Glutamatergic neuron (in vitro differentiated cells): ENCODE data around the gene PYM1. TPM values are rescaled to one million over a fixed set of nuclear protein-coding genes. Genes with fewer than 3 reads are reported as not detected.

ENCODE experiments used
- DNase-seq: peaks from one replicate; pipeline ENCODE4 v3.0.0; 2022
- H3K27ac Mint-ChIP-seq: one replicate; pipeline ENCODE4 v1.8.0; 2020; ENCODE audit warnings: mild to moderate bottlenecking, mixed read lengths, inconsistent platforms; ENCODE audit not compliant: unreplicated experiment
- H3K27me3 Mint-ChIP-seq: one replicate; pipeline ENCODE4 v1.8.0; 2020; ENCODE audit warnings: mild to moderate bottlenecking, moderate library complexity, mixed read lengths, inconsistent platforms; ENCODE audit not compliant: unreplicated experiment
- H3K36me3 Mint-ChIP-seq: one replicate; pipeline ENCODE4 v1.8.0; 2020; ENCODE audit warnings: mild to moderate bottlenecking, mixed read lengths, inconsistent platforms; ENCODE audit not compliant: unreplicated experiment
- H3K4me1 Mint-ChIP-seq: one replicate; pipeline ENCODE4 v1.8.0; 2020; ENCODE audit warnings: mild to moderate bottlenecking, low read depth, mixed read lengths, inconsistent platforms; ENCODE audit not compliant: unreplicated experiment
- H3K4me3 Mint-ChIP-seq: one replicate; pipeline ENCODE4 v1.8.0; 2020; ENCODE audit warnings: mild to moderate bottlenecking, mixed read lengths, inconsistent platforms; ENCODE audit not compliant: unreplicated experiment
- H3K9me3 Mint-ChIP-seq: one replicate; pipeline ENCODE4 v1.8.0; 2020; ENCODE audit warnings: mild to moderate bottlenecking, moderate library complexity, mixed read lengths, inconsistent platforms; ENCODE audit not compliant: unreplicated experiment
- total RNA-seq: library from RNA; stranded (reverse); fragmentation: NEBNext Ultra II Directional; extraction: Animal tissue kit (Norgen Biotek cat#: 25700); gene quantifications from one replicate; pipeline ENCODE4 v1.2.1, GENCODE V29; 2021; ENCODE audit not compliant: unreplicated experiment
- TF ChIP-seq, protein P1 (sequence below): fragments of 200-600 bp; sonication (generic); IDR thresholded peaks from one replicate; pipeline ENCODE4 v1.5.0; 2021; ENCODE audit not compliant: partially characterized antibody, unreplicated experiment

The PYM1 gene
- total RNA-seq, 1 donor from 2014 or later = 55.3 TPM

GRCh38 chr12:55912908-55913307 lies 14.8 kb downstream of the PYM1 start:
- no peaks in the 10 kb centered on the region for H3K36me3 Mint-ChIP-seq
- no peak overlapping the region for H3K4me3 Mint-ChIP-seq
- H3K27me3 Mint-ChIP-seq = peaks cover 8% of the 10 kb centered on the region
- TF ChIP-seq, protein P1, sequence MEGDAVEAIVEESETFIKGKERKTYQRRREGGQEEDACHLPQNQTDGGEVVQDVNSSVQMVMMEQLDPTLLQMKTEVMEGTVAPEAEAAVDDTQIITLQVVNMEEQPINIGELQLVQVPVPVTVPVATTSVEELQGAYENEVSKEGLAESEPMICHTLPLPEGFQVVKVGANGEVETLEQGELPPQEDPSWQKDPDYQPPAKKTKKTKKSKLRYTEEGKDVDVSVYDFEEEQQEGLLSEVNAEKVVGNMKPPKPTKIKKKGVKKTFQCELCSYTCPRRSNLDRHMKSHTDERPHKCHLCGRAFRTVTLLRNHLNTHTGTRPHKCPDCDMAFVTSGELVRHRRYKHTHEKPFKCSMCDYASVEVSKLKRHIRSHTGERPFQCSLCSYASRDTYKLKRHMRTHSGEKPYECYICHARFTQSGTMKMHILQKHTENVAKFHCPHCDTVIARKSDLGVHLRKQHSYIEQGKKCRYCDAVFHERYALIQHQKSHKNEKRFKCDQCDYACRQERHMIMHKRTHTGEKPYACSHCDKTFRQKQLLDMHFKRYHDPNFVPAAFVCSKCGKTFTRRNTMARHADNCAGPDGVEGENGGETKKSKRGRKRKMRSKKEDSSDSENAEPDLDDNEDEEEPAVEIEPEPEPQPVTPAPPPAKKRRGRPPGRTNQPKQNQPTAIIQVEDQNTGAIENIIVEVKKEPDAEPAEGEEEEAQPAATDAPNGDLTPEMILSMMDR = no peak
- DNase-seq = no peak
- no peak overlapping the region for H3K27ac Mint-ChIP-seq
- H3K4me1 Mint-ChIP-seq = no peaks in the 10 kb centered on the region
- no peaks in the 10 kb centered on the region for H3K9me3 Mint-ChIP-seq

- H3K9me3 Mint-ChIP-seq = no peaks in the 10 kb centered on the region
- no peak overlapping the region for H3K27ac Mint-ChIP-seq
These were observed 18.2 kb downstream of the PYM1 start for GRCh38 chr12:55909513-55909884.

GRCh38 chr12:55908726-55909512 lies 18.8 kb downstream of the PYM1 start:
- H3K4me3 Mint-ChIP-seq = no peak overlapping the region

More at GRCh38 chr12:55909513-55909884, 18.2 kb downstream of the PYM1 start:
- H3K36me3 Mint-ChIP-seq = no peaks in the 10 kb centered on the region
- no peaks in the 10 kb centered on the region for H3K4me1 Mint-ChIP-seq
- TF ChIP-seq, protein P1 = no peak
- no peak overlapping the region for H3K4me3 Mint-ChIP-seq
- no peak for DNase-seq
- H3K27me3 Mint-ChIP-seq = peaks cover 4% of the 10 kb centered on the region

GRCh38 chr12:55906056-55906455 lies 21.6 kb downstream of the PYM1 start:
- TF ChIP-seq, protein P1 = no peak
- no peaks in the 10 kb centered on the region for H3K9me3 Mint-ChIP-seq
- peaks cover 4% of the 10 kb centered on the region for H3K27me3 Mint-ChIP-seq
- no peak for DNase-seq
- no peaks in the 10 kb centered on the region for H3K4me1 Mint-ChIP-seq
- H3K36me3 Mint-ChIP-seq = no peaks in the 10 kb centered on the region
- H3K4me3 Mint-ChIP-seq = no peak overlapping the region
- H3K27ac Mint-ChIP-seq = no peak overlapping the region

More at GRCh38 chr12:55908726-55909512, 18.8 kb downstream of the PYM1 start:
- Mint-ChIP-seq H3K36me3 (no peaks in the 10 kb centered on the region), H3K27ac (no peak overlapping the region), H3K27me3 (peaks cover 4% of the 10 kb centered on the region), H3K9me3 (no peaks in the 10 kb centered on the region), H3K4me1 (no peaks in the 10 kb centered on the region)
- TF ChIP-seq, protein P1 = no peak
- no peak for DNase-seq

GRCh38 chr12:55901881-55902490 lies 25.7 kb downstream of the PYM1 start:
- H3K4me3 Mint-ChIP-seq = no peak overlapping the region
- DNase-seq = no peak
- H3K4me1 Mint-ChIP-seq = no peaks in the 10 kb centered on the region
- no peaks in the 10 kb centered on the region for H3K9me3 Mint-ChIP-seq
- TF ChIP-seq, protein P1 = no peak
- no peaks in the 10 kb centered on the region for H3K27me3 Mint-ChIP-seq
- no peak overlapping the region for H3K27ac Mint-ChIP-seq
- H3K36me3 Mint-ChIP-seq = no peaks in the 10 kb centered on the region
